ENCODE data around the gene MBNL2.

Gene MBNL2

DNA sequence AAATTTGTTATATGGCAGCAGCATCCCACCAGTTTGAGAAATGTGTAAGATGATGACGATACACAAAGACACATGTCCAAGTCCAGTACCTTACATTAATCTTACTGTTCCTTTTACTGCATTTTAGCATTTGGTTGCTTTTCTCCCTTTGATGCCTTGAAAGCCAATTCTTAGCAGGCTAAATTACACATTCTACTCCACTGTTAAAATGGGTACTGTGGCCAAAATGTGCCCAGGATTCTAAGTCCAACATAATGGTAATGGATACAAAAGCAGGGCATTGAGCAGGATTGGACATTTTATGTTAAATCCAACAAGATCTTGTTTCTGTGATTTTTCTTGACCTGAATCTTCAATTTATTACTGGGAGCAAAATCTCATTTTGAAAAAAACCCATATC, 159.1 kb downstream of the MBNL2 start:
- DNase-seq (ENCODE audit: low read depth in 2 of 2) = no peak

DNA sequence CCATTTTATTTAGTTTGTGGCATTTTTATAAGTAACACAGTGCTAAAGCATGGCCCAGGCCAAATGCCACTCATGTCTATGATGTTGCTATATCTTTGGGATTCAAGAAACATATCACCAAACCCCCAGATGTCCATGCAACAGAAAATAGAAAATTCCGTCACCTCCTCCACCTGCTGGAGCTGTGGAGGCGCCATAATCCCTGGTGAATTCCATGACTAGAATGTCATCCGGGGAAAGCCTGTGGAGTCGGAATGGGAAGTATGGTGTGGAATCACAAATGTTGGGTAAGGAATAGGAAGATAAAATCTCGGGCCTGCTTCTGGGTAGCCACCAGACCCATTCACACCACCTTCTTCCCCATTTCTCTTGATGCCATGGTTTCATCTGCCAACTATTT, 160.1 kb downstream of the MBNL2 start:
- DNase-seq (ENCODE audit: low read depth in 2 of 2) = no peak

DNA sequence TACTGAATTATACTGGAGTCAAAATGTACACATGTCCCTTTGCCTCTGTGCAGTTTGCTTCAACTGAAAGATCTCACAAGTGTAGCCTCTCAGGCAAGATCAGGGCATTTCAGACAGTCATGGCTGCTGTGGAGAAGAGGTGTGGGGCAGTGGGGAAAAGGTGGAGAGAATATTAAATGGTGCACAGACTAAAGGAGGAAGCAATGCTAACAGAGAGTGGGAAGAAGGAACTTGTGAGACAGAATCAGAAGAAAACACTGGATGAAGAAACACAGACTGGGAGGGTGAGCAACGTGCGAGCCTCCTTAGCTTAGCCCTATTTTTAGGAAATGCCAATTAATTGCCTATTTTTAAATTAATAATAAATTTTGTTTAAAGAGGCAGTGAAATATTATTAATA, 162.2 kb downstream of the MBNL2 start:
- DNase-seq (ENCODE audit: low read depth in 2 of 2) = no peak

DNA sequence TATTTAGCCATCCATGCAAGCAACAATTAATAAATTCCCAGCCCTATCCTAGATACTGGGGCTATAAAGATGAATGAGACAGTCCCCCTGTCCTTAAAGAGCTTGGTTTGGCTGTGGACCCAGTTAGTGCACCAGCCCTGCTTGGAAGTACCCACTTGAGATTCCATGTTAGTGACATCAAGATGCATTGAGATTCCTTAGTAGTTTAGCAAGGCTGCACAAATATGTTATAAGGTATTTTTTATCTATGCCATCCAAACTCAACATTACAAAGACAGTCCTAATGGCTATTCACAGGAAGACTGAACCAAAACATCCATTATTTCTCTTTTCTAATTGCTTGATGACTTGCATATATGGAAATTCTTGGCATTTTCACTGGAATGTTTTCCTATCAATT, 163.0 kb downstream of the MBNL2 start:
- no peak for DNase-seq (ENCODE audit: low read depth in 2 of 2)

DNA sequence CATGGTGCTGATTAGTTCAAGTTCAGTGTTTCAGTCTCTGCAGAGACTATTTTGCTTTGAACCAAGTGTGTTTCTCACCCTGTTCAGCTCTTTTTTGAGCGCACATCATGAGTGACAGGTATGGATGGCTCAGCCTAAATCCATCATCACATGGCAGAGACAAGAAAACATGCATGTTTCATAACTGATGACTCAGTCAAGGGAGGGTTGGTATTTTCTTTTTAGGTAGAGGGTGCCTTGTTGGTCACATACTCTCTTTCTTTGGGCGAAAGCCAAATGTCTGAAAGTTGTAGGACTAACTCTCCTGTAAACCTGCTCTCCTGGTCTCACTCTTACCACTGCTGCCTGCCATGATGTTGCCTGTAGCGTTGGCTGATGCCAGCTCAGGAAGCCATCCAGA, 163.7 kb downstream of the MBNL2 start:
- DNase-seq (ENCODE audit: low read depth in 2 of 2) = no peak

DNA sequence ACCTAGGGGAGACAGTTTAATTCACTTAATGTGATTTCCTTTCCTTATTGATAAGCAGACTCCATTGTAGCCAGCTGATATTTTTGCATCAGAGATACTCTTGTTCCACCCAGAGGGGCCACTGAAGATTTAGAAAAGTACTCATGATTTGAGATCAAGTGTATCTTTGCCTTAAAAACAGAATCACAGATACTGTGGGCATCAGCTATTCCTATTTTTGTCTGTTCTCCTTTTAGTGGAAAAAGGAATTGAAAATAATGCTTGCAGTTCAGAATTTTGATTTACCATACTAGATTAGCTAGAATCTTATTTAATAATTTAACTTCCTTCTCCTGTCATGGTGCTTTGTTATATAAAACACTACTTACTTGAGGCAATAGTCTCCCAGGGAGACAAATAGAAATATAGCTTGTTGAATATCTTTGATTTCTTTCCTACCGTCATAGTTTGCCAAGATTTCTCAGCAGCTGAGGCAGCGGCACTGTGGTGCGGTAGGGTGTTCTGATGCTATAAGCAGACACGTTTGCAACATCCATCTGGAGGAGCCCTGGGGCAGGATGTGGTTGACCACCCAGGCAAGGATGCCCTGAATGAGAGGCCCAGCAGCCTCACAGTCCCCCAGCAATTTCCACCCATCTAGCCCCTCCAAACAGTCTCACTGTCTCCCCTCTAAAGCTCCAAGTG, 164.8 kb downstream of the MBNL2 start:
- no peak for DNase-seq (ENCODE audit: low read depth in 2 of 2)

DNA sequence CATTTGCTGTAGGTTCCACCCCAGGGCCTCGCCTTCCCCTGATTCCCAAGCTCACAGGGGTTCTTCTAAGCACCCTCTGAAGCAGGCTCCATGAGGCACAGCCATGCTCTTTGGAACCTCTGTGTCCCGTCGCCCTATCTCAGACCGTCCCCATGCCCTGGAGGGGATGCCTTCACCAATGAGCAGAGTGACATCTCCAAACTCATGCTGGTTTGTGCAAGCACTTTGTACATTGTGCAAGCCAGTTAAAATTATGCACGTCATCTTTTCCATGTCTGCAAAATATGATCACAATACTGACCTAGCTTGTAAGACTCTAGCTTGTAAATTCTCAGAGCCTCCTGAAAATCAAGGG, 165.3 kb downstream of the MBNL2 start:
- no peak for DNase-seq (ENCODE audit: low read depth in 2 of 2)

DNA sequence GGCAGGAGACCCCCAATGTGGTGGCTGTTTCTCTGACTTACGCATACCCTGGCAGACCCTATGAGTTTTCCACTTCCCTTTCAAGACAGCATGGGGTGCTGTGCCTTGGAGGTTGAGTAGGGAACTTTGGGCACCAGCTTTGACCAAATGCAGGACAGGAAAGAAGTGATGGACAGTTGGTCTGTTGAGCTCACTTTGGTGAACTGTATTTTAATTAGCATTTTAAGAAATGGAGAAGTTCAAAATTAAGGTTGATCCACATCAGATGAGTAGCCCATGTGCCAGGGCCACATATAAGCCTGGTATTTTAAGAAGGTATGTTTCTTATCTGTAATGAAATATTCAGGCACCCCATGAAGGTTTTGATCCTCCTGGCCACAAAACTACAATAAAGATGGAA, 165.8 kb downstream of the MBNL2 start:
- no peak for DNase-seq (ENCODE audit: low read depth in 2 of 2)

DNA sequence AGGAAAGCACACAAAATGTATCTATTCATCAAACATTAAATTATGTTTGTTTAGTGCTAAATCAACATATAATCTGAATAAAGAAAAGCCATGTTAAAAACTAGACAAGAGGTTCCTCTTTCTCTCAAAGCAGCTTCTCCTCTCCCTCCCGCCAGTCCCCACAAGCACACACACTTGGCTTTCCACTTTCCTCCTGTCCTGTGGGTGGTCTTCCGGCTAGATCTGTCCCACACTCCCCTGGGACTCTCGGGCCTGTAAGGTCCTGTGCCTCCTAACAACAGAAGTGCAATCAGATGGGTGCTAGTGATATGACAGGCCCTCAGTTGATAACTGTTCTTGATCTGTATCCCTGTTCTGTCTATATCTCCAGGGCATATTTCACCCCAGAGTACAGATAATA, 166.2 kb downstream of the MBNL2 start:
- no peak for DNase-seq (ENCODE audit: low read depth in 2 of 2)

DNA sequence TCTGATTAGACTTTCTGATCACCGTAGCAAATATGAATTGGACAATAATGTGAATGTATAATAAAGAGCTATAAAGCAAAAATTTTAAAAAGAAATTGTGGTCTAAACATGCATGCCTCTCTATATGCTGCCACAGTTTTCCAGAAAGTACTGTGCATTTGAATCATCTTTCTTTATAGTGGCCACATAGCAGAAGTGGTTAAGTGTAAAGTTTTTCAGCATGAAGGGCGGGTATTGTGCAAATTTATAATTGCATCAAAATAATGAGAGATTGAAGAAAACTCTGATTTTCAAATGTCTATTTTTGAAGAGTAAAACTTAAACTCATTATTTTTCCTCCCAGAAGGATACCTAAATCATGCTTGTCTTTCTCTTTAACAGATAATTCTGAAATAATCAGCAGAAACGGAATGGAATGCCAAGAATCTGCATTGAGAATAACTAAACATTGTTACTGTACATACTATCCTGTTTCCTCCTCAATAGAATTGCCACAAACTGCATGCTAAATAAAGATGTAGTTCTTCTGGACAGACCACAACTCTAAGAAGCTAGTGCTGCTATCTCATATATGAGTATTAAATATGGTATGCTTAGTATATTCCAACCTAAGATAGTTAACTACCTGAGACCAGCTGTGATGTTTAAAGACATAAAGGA, 168.9 kb downstream of the MBNL2 start:
- no peak for DNase-seq (ENCODE audit: low read depth in 2 of 2)

DNA sequence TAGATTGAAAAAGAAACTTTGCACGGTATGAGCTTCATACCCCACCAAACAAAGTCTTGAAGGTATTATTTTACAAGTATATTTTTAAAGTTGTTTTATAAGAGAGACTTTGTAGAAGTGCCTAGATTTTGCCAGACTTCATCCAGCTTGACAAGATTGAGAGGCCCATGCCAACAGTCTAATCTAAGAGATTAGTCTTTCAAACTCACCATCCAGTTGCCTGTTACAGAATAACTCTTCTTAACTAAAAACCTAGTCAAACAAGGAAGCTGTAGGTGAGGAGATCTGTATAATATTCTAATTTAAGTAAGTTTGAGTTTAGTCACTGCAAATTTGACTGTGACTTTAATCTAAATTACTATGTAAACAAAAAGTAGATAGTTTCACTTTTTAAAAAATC, 169.9 kb downstream of the MBNL2 start:
- no peak for DNase-seq (ENCODE audit: low read depth in 2 of 2)

DNA sequence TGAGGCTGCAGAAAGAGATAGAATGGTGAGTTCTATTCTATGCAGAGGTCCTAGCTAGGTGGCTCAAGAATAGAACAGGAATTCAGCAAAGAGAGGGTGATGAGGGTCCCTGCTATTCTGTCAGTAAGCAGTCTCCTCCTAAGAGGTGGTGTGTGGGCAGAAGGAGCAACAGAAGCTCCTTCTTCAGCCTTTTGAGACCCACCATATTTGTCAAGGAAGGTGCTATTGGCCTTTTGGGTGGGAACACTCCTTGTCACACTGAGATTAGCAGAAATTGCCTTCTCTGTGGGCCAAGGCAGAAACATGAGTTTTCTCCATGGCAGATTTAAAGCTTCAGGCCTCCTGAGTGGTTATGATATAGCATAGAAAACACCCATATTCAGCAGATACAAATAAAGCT, 172.4 kb downstream of the MBNL2 start:
- DNase-seq (ENCODE audit: low read depth in 2 of 2) = no peak

DNA sequence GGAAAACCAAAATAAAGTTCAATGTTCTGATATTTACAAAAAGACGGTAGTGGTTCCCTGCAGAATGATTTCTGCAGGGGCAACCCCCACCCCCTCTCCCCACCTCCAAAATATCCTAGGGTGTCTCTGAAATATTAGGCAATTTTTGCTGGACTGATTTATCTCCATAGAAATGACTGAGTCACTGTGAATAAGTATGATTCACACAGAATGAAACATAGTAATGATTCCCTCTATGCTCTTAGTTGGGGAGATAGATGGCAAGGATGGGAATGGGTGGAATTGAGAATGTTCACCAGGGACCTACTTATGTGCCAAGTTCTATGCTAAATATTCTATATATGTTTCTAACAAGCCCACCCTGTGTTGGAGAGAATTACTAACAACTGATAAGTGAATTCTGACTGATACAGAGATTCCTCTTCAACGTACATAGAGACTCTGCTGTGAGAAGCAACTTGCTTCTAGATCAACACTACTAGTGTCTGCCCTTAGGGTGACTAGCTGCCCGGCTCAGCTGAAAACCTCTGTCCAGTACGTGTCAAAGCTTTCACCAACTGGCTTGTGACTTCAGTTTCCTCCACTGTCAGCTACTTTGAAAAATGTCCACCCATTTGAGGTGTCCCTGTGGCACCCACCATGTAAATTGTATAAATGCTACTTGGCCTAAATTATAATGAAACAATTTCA, 173.5 kb downstream of the MBNL2 start:
- no peak for DNase-seq (ENCODE audit: low read depth in 2 of 2)

DNA sequence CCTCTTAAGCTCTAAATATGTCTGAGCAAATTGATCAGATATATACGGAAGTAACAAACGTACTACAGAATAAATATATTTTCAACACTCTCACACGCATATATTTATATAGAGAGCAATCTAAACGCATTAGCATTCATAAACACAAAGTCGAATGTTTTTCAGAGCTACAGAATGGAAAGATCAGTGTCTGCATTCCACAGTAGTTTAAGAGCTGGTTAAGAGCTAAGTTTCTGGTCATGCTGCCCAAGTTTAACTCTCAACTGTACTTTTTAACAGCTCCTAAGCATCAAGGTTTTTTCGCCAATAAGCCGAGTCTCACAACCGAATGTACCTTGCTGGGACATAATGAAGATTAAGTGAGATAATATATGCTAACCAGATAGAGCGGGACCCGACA, 175.1 kb downstream of the MBNL2 start:
- no peak for DNase-seq (ENCODE audit: low read depth in 2 of 2)

DNA sequence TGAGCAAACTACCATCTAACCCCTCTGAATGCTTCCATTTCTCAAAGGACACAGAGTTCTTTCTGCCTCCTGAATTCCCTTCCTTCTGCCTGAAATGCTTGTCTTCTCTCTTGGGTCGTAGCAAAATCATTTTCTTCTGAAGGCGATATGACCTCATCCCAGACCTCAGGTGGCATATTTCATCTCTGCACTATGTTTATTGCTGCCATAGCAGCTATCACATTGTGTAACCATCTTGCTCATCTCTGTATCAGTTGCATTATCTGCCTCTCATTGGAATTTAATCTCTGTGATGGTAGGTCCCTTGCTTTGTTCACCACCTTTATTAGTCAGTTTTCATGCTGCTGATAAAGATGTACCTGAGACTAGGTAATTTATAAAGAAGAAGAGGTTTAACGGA, 179.3 kb downstream of the MBNL2 start:
- no peak for DNase-seq (ENCODE audit: low read depth in 2 of 2)

DNA sequence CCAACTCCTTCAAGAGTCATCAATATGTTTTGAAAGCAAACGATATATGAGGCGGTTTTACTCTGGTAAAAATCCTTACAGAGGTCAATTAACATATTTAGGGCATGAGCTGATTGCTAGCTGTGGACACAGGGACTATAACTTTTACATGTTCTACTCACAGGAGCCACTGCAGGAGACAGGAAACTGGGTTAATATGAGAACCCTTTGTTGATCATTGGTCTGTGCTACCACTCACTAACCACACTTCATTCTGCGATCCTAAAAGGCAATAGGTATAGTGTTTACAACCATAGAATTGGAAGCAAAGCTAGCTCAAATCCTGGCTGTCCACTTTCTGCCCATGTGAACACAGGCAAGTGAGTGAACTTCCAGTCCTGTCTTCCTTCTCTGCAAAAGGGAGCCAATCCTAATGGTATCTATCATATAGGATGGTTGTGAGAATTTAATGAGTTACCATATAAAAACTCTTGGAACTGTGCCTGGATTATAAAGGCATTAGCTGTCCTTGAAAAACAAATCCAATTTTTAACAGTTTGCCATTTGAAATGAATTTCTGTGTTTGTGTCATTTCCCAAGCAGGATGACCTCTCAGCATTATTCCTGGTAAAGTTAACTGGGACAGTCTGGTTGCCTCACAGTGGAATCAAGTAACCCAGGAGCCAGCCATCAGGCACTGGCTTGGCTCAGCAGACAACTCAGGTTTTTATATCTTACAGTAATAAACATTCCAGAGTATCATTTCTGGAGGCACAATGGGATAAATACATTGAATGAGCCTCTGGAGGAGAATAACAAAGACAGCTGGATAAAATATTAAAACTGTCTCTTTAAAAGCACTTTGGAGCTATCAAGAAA, 182.0 kb downstream of the MBNL2 start:
- DNase-seq (ENCODE audit: low read depth in 2 of 2) = no peak

DNA sequence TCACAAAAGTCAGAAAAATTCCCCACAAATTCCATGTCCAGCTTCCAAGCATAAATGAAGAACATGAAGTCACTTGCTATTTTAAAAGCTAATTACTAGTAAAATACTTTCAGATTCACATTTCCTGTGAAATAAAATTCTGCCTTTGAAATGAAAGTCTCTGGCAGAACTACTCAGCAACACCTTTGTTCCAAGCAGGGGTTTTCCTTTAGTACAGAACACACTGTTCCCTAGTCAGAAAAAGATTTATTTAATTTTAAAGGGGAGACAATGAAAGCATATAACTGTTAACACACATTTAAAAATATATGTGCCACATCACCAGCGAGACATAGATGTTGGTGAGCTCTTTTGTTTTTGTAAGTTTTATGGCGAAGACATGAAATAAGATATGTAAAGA, 185.4 kb downstream of the MBNL2 start:
- DNase-seq (ENCODE audit: low read depth in 2 of 2) = no peak

DNA sequence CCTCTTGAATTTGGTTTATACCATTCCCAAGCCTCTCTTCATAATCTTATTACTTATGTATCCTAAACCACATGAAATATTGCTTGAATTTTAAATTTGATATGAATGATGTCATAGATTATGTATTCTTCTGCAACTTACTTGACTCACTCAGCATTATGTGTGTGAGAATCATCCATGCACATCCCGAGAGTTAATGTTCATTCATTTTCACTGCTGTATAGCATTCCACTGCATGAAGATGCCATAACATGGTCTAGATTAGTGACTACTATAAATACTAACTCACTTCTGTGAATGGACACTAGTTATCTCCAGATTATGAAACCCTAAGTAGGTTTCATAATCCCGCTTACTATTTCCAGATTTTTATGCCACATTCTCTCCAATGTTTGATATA, 186.8 kb downstream of the MBNL2 start:
- no peak for DNase-seq (ENCODE audit: low read depth in 2 of 2)

DNA sequence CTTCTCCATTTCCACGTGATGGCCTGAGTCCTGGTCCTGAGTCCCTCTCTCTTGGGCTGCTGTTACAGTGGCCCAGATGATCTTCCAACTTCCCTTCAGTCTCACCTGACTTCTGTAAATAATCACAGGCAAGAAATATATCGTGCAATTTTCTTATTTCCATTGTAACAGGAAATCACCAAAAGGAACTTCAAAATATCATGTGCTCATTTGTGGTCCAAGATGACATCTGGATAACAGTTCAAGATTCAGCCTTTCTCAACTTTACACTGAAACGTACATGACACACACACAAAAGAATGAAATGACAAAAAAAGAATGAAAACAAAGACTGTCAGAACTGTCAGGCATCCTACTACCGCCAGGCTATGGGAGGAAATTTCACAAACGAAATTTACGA, 189.9 kb downstream of the MBNL2 start:
- no peak for DNase-seq (ENCODE audit: low read depth in 2 of 2)

DNA sequence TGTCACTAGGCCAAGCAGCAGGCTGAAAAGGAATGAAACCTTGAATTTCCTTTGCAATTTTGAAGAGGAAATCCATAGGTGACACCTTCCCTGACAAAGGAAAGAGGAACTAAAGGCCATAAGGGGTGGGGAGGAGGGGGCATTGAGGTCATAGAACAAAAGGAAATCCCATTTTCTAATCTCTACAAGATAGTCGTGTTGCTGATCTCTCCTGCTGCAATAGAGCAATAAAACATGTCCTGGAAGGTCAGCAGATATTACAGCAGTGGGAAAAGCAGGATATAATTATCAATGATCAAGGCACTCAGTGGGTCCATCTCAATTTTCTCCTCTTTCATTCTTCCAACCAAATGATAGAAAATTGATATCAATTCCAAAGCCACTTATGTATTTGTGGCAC, 191.6 kb downstream of the MBNL2 start:
- no peak for DNase-seq (ENCODE audit: low read depth in 2 of 2)

DNA sequence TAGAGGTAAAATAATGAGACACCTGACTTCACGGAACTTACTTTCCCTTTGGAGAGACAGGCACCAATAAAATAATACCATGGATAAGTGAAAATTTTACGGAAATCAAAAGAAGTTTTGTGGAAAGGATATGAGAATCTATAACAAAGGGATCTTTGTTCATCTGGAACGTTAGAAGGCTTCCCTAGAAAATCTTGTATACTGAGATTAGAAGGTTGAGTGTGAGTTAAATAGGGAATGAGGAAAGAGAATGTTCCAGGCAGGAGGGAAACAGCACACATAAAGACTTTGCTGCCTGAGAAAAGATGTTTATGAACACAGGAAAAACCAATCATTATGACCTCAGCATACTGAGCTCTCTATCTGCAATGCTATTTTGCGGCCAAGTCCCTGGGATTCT, 192.3 kb downstream of the MBNL2 start:
- DNase-seq (ENCODE audit: low read depth in 2 of 2) = no peak

DNA sequence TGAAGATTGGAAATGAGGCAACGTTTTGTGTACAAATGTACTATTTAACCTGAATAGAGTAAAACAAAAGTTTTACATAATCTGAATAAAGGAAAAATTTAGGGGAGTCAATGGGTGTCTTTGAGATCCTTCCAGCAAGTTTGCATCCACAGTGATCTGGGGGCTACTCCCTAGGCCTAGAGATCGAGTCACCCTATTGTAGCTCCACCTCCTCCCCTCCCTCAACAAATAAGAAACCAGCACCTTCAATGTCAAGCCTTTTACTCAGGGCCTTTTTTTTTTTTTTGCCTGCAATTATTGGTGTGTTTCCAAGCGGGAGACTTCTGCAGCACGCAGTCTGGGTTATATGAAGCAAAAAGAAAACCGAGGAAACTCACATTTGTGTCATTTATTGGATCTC, 195.6 kb downstream of the MBNL2 start:
- no peak for DNase-seq (ENCODE audit: low read depth in 2 of 2)

All from stimulated activated CD4-positive, alpha-beta T cell treated with anti-CD3 and anti-CD28 coated beads, Interleukin-15, amount 100 ng/mL, for 48 hours (primary cell).